ENCODE results near the gene TPSAB1.
A peak's percentile ranks its signal among the peaks of the same experiment; 100 is the strongest.
"Not testable (repeated sequence)": the region's sequence is repeated elsewhere in the genome, so short reads cannot be mapped to it uniquely, and the experiment has no call there.

The TPSAB1 gene

GRCh38 chr16:1240436-1240835 is at the start of gene TPSAB1:
TSS of gene TPSAB1 (plus strand) at chr16:1240705. CDS start at chr16:1240939, 234 bp downstream.
- not testable (repeated sequence) for DNase-seq (ENCODE audit: low read depth in 2 of 2)

GRCh38 chr16:1190789-1191188 is 49.7 kb upstream of the TPSAB1 start:
- not testable (repeated sequence) for DNase-seq (ENCODE audit: low read depth in 2 of 2)

DNA sequence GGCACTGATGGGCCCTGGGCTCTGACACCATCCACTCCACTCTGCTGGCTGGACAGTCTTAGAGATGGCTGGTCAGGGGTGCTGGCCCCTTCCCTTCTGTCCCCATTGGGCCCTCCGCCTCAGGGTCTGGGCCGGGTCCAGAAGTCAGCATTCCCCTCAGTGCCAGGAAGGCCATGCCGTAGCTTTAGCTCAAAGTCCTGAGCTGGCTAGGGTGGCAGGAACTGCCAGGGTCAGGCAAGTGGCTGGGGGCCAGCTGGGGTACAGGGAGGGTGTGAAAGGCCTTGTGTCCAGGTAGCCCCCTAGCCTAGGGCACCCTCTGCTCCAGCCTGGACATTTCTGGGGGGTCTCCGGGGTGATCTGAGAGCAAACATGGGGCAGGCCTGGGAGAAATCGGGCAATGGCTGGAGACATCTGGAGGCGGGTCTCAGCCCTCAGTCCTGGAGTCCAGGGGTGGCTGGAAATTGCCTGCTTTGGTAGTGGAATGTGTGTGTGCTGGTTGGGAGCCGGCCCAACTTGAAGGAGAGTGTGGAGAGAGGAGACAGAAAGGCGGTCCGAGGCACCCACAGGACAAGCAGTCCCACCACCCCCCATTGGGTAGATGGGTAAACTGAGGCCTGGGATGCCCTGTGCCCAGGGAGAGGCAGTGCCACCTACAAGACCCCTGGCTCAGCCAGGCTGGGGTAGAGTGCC is 48.0 kb upstream of the TPSAB1 start:
- DNase-seq (ENCODE audit: low read depth in 2 of 2): no peak

DNA sequence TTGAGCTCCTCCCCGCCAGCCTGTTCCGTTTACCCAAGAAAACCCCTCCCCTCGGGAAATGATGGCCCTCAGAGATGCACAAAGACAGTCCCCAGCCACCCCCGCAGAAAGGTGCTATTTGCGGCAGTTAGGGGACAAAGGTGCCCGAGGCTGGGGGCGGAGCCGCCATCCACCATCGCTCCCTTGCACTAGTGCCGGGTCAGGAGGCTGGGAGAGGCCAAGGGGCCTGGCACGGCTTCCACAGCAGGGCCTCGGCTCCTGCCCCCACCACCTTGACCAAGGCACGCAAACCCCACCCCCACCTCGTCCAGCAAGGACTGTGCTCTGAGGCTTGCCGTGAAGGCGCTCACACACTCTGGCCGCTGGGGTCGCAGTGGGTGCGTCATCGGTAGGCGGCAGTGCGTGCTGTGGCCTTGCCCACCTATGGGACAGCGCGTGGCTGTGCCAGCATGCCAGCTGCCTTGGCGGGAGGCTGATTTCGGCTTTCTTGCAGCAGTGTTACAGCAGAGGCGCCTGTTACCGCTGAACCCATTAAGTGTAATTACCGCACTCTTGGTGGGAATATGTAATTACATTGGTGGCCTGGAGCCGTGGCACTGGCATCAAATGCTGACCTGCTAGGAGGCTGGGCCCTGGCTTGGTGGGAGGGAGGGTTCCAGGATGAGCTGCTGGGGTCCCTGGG is 47.2 kb upstream of the TPSAB1 start:
- no peak for DNase-seq (ENCODE audit: low read depth in 2 of 2)

GRCh38 chr16:1193825-1194581 is 46.5 kb upstream of the TPSAB1 start:
- DNase-seq (ENCODE audit: low read depth in 2 of 2): no peak

GRCh38 chr16:1194665-1195392 is 45.7 kb upstream of the TPSAB1 start:
- DNase-seq (ENCODE audit: low read depth in 2 of 2): peak in 1 of 2 donors; percentile 9

DNA sequence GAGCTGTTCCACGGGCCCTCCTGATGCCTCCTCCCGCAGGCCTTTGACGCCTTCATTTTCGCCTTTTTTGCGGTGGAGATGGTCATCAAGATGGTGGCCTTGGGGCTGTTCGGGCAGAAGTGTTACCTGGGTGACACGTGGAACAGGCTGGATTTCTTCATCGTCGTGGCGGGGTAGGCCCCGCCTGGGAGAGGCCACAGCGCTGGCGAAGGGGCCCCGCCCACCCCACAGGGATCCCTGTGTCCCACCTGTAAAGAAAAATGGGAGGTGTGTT is 45.2 kb upstream of the TPSAB1 start:
- DNase-seq (ENCODE audit: low read depth in 2 of 2): no peak

- no peak for DNase-seq (ENCODE audit: low read depth in 2 of 2)
Observed at GRCh38 chr16:1196494-1196893, 44.0 kb upstream of the TPSAB1 start.

- no peak for DNase-seq (ENCODE audit: low read depth in 2 of 2)
Observed at GRCh38 chr16:1197237-1197866, 43.2 kb upstream of the TPSAB1 start.

DNA sequence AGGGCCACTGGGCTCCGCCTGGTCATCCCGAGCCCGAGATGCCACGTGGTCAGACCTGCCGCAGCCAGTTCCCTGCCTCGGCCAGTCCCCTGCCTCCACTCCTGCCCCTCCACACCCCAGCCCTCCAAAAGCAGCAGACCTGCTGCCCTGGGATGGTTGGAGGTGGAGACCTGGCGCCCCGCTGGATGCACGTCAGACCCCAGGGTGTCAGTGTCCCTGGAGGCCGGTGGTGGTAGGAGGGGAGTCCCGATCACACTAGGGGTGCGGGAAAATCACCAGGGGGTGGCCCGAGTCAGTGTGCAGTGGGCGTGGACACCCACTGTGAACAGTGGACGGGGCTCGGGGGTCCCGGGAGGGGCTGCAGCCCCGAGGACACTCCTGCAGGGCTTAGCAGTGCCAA is 42.3 kb upstream of the TPSAB1 start:
- DNase-seq (ENCODE audit: low read depth in 2 of 2): no peak

- not testable (repeated sequence) for DNase-seq (ENCODE audit: low read depth in 2 of 2)
Observed at GRCh38 chr16:1198671-1199346, 41.7 kb upstream of the TPSAB1 start.

DNA sequence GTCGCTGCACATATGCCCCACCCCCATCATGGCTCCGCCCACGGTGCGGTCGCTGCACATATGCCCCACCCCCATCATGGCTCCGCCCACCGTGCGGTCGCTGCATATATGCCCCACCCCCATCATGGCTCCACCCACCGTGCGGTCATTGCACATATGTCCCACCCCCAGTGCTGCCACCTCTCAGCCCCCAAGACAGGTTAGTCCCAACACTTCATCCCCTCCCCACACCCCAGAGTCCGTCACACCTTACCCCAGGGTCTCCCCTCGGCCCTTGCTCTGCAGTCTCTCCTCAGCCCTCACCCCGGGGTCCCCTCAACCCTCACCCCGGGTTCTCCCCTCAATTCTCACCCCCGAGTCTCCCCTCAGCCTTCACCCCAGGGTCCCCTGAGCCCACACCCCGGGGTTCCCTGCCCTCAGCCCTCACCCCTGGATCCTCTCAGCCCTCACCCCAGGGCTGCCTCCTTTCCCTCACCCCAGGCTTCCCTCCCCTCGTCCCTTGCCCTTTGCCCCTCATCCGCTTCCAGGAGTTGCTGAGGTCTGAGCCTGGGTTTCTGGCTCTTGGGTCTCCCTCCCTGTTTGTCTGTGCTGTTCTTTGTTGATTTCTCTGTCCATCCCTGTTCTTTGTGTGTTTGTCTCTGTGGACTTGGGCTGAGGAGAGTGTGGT is 41.0 kb upstream of the TPSAB1 start:
- no peak for DNase-seq (ENCODE audit: low read depth in 2 of 2)

- no peak for DNase-seq (ENCODE audit: low read depth in 2 of 2)
Observed at GRCh38 chr16:1200014-1200627, 40.4 kb upstream of the TPSAB1 start.

GRCh38 chr16:1201444-1201843 is 39.1 kb upstream of the TPSAB1 start:
- no peak for DNase-seq (ENCODE audit: low read depth in 2 of 2)

GRCh38 chr16:1202274-1202673 is 38.2 kb upstream of the TPSAB1 start:
- no peak for DNase-seq (ENCODE audit: low read depth in 2 of 2)

DNA sequence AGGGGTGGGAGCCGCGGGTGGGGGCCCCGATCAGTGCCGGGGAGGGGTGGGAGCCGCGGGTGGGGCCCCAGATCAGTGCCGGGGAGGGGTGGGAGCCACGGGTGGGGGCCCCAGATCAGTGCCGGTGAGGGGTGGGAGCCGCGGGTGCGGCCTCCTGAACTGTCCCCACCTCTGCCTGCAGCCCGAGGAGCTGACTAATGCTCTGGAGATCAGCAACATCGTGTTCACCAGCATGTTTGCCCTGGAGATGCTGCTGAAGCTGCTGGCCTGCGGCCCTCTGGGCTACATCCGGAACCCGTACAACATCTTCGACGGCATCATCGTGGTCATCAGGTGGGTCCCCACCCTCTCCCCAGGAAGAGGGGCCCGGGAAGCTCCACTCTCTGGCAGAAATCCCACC is 35.6 kb upstream of the TPSAB1 start:
- no peak for DNase-seq (ENCODE audit: low read depth in 2 of 2)

DNA sequence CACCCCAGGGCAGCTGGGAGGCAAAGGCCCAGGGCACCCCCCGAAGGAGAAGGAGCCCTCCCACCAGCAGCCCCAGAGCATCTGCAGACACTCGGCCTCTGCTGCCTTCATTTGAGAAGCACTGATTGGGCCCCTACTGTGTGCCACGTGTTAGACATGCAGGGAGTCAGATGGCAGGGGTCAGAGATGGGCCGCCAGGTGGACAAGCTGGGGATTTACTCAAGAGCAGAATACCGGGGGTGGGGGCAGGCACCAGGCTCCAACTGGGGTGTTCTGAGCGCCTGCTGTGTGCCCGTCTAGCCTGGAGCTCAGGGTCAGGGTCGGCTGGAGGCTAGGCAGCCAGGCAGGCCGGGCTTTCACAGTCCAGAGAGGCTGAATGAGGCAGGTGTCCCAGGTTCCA is 34.2 kb upstream of the TPSAB1 start:
- no peak for DNase-seq (ENCODE audit: low read depth in 2 of 2)

DNA sequence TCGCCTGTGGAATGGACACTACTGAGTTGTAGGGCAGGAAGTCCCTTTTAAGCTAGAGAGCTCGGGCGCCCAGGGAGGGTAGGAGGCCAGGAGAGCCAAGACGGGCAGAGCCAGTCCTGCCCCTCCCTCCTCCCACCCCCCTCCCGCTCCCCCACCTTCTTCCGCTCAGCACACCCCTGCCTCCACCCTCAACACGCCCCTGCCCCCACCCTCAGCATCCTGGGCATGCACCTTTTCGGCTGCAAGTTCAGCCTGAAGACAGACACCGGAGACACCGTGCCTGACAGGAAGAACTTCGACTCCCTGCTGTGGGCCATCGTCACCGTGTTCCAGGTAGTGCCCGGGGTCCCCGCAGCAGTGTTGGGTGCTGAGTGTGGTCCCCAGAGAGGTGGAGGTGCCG is 33.7 kb upstream of the TPSAB1 start:
- no peak for DNase-seq (ENCODE audit: low read depth in 2 of 2)

DNA sequence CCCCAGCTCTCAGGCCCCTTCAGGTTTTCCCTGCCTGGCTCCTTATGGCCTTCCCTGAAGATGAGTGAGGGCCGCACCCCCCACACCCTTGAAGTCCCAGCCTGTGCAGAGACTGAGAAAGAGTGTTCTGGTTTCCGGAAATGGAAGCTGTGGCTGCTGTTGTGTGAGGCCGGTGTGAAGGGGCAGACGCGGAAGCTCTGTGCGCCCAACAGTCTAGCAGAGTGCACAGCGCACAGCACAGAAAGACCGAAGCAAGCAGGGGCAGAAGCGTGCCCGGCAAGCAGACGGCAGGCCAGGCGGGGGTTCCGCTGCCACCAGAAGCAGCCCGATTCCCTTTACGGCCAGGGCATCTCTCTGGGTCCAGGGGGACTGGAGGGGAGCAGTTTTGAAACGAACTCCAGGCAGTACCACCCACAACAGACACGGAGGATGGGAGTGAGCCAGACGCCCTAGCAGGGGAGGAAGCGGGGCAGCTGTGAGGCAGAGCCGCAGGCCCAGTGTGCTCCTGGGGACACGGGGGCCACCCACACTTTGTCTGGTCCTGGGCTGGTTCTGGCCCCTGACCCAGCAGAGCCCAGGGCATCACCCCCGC is 32.2 kb upstream of the TPSAB1 start:
- no peak for DNase-seq (ENCODE audit: low read depth in 2 of 2)

GRCh38 chr16:1209081-1209480 is 31.4 kb upstream of the TPSAB1 start:
- DNase-seq (ENCODE audit: low read depth in 2 of 2): no peak

Data from stimulated activated CD4-positive, alpha-beta T cell treated with anti-CD3 and anti-CD28 coated beads, Interleukin-1b, Interleukin-23, amount 100 ng/mL, for 1 hour (primary cell).